ENCODE measurements around the gene GTF2A1.
A peak's percentile ranks its signal among the peaks of the same experiment; 100 is the strongest.
"Not testable (repeated sequence)": the region's sequence is repeated elsewhere in the genome, so short reads cannot be mapped to it uniquely, and the experiment has no call there.

GTF2A1 gene

DNA sequence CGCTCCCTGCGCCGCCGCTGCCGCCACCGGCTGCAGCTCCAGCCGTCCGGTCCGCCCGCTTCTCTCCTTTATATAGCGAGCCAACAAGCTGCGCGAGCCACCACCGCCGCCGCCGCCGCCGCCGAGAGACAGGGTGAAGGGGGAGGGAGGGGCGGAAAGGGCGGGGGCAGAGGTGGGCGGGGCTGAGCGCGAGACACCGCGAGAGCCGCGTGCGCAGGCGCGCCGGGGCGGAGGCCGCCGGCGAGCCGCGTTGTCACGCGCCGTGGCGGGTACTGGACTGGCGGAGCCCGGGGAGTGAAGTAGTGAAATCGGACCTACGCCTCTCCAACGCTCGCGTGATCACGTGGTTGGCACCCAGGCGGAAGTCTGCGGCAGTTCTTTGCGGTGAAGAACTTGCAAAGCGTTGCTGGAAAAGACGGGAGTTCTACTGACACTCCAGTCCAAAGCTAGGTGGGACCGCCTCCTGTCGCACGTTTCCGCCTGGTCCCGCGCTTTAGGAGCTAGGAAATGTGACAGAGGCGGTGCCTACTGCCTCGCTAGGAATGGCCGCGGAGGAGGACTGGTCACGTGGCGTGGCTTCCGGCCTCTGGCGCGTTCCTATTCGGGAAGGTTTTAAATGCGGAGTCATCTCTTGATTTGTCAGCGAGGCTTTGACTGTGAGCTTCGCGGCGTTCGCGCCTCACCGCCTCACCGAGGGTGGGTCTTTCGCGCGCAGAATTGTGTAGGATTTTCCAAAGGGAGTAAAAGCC, at the start of gene GTF2A1:
GTF2A1 (minus strand) TSS at position 130 of the 749 bp plus-strand sequence. CDS start 441 bp downstream, outside the sequence.
- DNase-seq = peak; percentile 64 to 93

DNA sequence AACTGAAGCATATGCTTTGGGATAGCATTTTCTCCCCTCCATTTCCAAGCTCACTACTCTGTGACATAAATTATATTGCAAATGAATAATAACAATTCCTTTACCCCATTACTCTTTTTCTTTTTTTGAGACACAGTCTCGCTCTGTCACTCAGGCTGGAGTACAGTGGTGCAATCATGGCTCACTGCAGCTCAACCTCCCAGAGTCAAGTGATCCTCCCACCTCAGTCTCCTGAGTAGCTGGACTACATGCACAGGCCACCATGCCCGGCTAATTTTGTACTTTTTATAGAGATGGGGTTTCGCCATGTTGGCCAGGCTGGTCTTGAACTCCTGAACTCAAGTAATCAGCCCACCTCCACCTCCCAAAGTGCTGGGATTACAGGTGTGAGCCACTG, 49.2 kb upstream of the GTF2A1 start:
- DNase-seq = no peak

DNA sequence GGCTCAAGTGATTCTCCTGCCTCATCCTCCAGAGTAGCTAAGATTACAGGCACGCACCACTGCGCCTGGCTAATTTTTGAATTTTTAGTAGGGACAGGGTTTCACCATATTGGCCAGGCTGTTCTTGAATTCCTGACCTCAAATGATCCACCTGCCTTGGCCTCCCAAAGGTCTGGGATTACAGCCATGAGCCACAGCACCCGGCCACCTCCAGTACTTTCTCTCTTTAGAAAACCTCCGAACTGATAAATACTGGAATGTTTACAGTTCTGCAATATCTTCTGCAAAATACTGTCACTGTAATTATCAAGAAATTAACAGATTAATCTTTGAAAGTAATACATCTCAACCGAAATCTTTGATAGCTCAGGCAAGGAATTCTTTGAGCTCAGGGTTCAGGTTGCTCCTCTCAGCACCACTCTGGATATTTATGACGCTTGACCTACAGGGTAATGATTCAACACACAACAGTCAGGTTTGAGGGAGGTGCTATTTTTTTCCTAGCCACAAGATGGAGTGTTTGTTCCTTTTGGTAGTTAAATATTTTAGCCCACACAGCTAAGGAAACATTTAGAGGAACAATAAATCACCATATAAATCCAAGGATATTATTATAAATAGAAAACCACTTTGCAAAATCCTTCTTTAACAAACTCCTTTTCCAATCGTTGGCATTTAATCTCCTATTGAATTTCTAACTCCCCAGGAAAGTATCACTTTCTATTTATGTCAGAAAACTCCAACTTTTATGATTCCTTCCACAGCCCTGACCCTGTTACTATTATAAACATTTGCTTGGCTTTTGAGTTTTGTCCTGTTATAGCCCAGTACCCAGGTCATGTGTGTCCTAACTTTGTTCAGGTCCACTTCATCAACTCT, 48.6 kb upstream of the GTF2A1 start:
- DNase-seq = no peak

DNA sequence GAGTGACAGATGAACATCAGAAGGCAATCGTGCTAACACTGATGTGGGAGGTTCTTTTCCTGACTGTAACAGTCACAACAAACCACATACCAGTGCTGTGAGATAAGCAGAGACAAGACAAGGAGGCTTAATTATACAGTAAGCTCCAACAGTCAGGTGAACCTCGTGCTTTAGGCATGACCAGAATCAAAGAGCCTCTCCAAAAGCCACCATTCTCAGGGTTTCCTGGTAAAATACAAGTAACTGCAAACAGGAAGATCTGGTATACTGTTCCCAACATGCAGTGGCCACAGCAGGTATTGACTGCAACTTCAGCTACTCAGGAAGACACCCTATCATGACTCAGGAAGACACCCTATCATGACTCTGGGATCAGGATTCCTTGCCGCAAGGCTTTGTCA, 47.3 kb upstream of the GTF2A1 start:
- no peak for DNase-seq

DNA sequence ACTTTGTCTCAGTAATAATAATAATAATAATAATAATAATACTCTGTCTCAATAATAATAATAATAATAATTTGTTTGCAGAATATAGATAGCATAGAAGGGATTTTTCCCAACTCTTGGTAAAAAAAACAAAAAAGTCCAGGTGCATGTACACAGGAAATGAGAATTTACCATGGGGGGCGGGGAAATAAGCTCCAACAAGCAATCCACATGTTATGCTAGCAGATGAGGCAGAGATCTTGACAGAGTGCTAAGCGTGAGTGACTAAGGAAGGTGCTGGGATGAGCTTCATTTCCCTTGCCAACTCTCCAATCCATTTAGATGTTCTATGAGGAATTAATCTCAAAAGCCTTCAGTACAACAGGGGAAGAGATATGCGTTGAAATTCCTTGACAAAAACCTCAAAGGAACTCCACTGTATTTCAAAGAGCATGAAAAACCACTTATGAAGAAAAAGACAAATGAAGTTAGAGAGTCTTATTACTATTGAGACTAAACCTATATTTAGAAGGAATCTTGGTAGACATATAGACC, 44.9 kb upstream of the GTF2A1 start:
- no peak for DNase-seq

DNA sequence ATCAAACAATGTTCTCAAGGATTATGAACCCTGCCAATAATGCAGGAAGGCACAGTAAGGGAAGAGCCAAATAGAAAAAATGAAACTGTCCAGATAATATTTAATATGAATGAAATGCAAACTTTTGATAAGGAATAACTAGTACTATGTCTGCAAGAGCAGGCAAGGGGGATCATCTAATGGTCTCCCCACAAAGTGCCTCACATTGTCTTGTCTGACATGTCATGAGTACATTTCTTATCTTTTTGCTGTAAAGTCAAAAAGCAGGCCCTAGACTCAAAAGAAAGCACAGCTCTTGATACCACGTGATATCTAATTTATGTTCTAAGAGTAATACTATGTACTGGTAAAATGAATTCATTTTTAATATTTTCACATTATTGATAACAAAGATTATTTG, 43.9 kb upstream of the GTF2A1 start:
- no peak for DNase-seq

DNA sequence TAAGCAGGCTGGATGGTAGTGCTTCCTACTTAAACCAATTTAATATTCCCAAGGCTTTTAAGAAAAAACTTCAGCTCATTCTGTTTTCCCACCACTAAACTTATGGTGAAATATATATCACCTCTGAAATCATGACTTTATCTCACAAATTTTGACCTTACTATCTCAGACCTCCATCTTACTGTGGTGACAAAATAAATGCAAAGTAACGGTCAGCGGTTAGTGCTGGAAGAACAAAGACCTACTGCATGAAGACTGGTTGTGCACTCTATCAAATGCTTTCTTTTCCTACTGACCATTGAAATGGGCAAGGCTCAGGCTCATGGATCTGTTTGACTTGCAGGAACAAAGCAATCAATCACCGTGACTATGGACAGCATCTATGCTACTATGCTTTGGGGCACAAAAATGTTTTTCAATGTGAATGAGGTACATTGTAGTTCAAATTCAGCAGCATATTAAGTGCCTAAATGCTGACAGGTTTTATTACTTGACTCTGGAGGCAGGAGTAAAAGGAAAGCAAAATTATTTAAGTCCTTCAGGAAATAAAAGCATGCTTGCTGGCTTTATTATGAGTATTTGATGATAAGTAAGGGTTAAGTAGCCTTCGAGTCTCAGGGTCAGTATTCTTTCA, 43.1 kb upstream of the GTF2A1 start:
- DNase-seq = no peak

DNA sequence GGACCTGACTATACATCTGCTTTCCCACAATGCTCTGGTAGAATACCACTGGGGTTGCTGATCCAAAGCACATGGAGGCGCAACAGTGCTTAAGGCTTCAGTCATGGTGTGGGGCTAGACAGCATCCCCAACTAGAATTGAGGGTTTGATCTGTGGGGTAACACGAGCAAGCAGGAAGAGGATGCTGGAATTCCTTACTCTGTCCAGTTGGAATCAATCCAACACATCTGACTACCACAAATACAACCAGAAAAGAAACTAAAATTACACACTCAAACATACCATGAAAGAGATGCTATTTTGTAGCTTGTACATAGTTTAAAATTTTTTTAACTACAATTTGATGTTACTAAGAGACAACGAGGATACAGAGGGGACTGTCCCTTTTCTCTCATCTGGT, 40.4 kb upstream of the GTF2A1 start:
- no peak for DNase-seq

DNA sequence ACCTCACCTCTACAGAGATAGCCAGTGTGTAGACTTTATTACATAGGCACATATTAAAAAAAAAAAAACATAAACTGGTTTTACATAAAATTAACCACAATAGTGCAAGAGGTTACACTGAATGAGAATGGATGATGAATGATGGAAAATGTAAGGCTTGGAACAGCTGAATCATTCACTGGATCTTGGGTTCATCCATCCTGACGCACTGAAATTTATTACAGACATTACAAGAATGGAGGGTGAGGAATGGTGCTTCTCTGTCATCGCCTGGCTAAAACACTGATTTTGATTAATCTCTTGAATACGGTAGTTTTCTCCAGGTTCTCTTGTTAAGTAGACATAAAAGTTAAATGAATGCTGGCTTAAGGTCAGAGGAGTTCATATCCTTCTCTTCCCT, 40.0 kb upstream of the GTF2A1 start:
- no peak for DNase-seq

DNA sequence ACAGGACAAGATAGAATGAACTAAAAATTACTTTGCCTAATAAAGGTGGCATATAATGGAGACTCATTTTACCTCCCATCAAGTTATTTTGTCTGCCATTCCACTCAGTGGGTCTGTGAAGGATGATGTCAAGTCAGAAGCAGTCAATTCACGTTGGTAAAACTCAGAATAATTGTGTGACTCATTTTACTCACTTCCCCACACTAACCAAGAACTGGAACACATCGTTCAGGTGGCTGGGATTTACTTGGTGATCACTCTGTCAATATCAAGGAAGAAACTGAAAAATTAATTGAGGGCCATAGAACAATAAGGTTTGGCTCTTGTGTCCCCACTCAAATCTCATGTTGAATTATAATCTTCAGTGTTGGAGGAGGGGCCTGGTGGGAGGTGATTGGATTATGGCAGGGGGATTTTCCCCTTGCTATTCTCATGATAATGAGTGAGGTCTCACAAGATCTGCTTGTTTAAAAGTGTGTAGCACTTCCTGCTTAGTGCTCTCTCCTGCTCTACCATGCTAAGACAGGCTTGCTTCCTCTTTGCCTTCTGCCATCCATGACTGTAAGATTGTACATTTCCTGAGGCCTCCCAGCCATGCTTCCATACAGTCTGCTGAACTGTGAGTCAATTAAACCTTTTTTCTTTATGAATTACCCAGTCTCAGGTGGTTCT, 35.7 kb upstream of the GTF2A1 start:
- DNase-seq = no peak

DNA sequence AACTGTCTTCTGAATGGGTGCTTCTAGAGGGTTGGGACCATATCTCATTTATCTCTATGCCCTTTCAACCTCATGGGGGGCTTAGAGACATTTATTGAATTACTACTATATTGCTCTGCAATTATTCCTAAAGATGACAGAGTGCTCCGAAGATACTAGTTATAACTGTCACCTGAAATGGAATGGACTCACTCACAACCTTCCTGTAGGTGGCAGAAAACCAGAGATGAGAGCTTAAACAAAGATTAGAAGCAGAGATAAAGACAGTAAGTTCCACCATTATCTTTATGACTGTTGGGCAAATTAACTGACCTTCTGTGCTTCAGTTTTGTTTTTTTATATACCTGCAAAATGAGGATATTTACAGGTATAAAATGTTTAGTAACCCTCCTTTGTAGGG, 31.5 kb upstream of the GTF2A1 start:
- no peak for DNase-seq

DNA sequence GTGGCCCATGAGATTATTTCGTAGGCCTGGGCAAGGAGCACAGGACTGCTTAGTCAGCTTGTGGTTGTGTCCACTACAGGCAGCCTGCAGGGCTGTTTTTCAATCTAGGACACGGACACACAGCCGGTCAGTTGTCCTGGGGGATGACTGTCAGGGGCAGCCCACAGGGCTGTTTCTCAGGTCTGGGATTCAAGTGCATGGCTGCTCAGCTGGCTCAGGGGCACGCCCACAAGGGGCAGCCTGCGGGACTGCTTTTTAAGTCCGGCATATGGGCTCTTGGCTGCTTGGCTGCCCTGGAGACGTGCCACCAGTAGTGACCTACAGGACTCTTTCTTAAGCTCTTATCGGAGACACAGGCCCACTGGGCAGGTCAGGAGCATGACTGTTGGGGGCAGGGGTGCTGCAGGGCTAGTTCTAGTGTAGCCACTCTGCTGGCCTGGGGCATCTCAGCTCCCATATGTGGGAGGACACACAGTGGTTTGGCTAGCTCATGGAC, 26.6 kb upstream of the GTF2A1 start:
- no peak for DNase-seq

DNA sequence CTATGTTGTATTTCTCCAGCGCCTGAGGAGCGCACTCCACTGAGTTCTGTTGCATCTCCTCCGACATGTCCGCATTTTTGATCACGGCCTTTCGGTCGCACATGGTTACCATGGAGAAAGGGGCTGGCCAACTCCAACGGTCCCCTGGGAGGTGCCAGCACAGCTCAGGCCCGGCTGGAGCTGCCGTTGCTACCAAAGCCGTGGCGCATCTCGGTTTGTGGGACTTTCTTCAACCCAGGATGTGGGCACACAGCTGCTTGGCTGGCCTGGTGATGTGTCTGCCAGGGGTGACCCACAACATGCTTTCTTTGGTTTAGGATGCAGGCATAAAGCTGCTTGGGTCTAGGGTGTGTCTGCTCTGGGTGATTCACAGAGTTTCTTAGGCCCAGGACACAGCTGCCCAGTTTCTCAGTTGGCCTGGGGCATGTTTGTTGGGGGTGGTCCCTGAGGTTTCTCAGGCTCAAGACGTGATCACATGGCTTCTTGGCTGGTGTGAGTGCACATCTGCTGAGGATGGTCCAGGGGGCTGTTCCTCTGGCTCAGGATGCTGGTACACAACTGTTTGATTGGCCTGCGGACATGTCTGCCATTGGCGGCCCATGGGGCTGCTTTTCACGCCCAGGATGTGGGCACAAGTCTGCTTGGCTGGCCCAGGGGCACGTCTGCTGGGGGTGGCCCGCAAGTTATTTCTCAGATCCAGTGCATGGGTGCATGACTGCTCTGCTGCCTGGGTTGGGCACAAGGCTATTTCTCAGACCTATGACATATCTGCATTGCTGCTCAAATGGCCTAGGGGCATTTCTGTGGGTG, 25.9 kb upstream of the GTF2A1 start:
- no peak for DNase-seq

DNA sequence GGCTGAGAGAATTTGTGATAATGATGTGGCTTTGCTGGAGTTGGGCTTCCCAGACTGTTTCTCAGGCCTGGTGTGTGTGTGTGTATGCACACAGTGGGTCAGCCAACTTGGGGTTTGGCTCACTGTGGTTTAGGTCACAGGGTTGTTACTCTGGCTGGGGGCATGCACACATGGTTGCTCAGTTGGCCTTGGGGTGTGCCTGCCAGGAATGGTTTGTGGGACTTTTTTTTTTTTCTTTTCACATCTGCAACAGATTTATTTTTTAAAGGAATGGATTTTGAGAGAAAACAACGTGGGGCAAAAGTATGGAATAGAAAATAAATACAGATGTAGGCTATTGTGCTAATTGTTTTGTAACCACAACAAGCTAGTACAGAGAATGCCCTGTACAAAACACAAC, 25.0 kb upstream of the GTF2A1 start:
- DNase-seq = no peak

DNA sequence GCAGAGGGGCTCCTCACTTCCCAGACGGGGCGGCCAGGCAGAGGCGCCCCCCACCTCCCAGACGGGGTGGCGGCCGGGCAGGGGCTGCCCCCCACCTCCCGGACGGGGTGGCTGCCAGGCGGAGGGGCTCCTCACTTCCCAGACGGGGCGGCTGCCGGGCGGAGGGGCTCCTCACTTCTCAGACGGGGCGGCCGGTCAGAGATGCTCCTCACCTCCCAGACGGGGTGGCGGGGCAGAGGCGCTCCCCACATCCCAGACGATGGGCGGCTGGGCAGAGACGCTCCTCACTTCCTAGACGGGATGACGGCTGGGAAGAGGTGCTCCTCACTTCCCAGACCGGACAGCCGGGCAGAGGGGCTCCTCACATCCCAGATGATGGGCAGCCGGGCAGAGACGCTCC, 23.7 kb upstream of the GTF2A1 start:
- DNase-seq = not testable (repeated sequence)

DNA sequence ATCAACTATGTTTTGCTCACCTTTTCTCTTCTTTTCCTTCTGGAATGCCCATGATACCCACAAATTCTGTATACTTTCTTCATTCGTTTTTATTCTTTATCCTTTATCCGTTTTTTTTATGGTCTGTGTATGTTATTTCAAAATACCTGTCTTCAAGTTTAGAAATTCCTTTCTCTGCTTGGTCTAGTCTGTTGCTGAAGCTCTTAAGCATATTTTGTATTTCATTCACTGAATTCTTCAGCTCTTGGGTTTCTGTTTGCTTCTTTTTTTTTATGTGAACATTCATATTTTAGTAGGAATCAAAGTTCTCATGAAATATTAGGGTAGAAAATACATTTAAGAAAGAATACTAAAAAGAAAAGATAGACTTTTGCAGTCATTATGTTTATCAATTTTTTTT, 22.7 kb upstream of the GTF2A1 start:
- DNase-seq = no peak

DNA sequence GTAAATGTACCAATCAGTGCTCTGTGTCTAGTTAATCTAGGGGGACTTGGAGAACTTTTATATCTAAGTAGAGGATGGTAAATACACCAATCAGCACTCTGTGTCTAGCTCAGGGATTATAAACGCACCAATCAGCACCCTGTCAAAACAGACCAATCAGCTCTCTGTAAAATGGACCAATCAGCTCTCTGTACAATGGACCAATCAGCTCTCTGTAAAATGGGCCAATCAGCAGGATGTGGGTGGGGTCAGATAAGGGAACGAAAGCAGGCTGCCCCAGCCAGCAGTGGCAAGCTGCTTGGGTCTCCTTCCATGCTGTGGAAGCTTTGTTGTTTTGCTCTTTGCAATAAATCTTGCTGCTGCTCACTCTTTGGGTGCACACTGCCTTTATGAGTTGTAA, 16.1 kb upstream of the GTF2A1 start:
- not testable (repeated sequence) for DNase-seq

DNA sequence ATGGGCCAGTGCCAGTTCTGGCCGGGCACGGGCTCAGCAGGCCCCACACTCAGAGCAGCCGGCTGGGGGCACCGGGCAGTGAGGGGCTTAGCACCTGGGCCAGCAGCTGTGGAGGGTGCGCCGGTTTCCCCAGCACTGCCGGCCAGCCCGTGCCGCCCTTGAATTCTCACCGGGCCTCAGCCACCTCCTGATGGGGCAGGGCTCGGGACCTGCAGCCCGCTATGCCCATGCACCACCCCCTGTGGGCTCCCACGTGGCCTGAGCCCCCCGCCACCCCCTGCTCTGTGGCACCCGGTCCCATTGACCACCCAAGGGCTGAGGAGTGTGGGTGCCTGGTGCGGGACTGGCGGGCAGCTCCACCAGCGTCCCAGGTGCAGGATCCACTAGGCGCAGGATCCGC, 15.4 kb upstream of the GTF2A1 start:
- DNase-seq = no peak

DNA sequence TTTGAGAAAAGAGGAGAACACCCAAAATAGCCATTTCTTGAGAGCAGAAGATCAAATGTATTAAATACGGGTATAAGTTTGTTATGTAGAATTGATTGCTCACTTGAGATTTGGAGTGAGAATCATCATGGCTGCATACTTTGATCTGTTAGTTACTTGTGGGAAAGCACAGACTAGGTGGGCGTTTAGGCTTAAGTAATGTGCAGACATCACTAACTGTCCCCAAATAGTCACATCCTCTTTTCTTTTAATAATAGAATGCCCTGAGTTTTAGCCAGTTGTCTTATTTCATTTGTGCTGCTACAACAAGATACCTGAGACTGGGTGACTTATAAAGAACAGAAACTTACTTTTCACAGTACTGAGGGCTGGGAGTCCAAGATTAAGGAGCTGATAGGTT, 14.3 kb upstream of the GTF2A1 start:
- no peak for DNase-seq

DNA sequence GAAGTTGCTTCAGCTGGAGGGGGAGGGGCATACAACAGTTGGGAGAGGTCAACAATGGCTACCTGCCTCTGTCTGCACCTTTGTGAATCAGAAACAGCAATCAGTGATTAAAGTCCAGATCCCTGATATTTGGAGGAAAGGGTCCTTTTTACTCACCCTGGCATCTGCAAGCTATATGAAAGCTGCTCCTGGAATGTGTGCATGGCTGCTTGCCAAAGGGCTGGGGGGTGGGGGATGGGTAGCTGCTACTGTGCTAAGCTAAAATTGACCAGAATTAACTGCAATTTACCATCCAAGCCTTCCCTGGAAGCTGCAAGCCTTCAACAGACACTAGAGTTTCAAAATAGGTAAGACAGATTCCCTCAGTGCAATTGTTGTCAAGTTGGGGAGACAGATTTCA, 13.5 kb upstream of the GTF2A1 start:
- DNase-seq = no peak

DNA sequence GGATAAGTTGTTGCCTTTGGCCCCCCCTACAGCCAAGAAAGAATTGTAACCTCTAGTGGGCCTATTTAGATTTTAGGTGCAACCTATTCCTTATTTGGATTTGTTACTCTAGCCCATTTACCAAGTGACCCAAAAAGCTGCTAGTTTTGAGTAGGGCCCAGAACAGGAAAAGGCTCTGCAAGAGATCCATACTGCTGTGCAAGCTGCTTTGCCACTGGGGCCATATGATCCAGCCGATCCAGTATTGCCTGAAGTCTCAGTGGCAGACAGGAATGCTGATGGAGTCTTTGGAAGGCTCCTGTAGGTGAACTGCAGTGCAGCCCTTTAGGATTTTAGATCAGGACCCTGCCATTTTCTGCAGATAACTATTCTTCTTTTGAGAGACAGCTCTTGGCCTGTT, 12.9 kb upstream of the GTF2A1 start:
- DNase-seq = no peak

DNA sequence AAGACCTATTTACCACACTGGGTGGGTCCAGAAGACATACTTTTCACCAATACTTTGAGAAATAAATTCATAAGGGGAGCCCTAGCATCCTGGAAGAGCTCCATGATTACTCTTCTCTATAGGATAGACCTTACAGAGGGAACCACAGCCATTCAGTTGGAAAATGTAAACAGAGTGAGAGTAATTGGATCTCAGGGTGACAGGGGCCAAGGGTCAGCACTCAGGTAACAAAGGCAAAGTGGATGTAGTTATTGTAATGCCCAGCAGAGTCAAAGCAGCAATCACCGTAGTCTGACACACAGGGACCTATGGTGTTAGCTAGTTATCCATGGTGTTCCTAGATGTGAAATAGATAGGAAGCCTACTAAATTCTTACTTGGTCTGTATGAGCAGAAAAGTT, 10.8 kb upstream of the GTF2A1 start:
- DNase-seq = no peak

Measured in cerebellar nuclear complex (tissue), 1 donor.